NCI-H1048 (cell line): ENCODE results near the gene SYNPO2.

Experiments used
- DNase-seq: peaks from one replicate; lab custom pipeline; 2025; lab: John Stamatoyannopoulos, UW

Gene SYNPO2

GRCh38 chr4:118930255-118930654 lies 41.6 kb downstream of the SYNPO2 start:
- no peak for DNase-seq

GRCh38 chr4:118931786-118932185 lies 43.1 kb downstream of the SYNPO2 start:
- DNase-seq: no peak

GRCh38 chr4:118935819-118936218 lies 47.2 kb downstream of the SYNPO2 start:
- no peak for DNase-seq

GRCh38 chr4:118936406-118936805 lies 47.8 kb downstream of the SYNPO2 start:
- DNase-seq: no peak

- DNase-seq: no peak
These were observed 50.6 kb downstream of the SYNPO2 start for GRCh38 chr4:118939169-118939783.

GRCh38 chr4:118941149-118941548 lies 52.5 kb downstream of the SYNPO2 start:
- DNase-seq: no peak

GRCh38 chr4:118941799-118942198 lies 53.1 kb downstream of the SYNPO2 start:
- no peak for DNase-seq

GRCh38 chr4:118942465-118942864 lies 53.8 kb downstream of the SYNPO2 start:
- no peak for DNase-seq

- DNase-seq: no peak
These were observed 58.4 kb downstream of the SYNPO2 start for GRCh38 chr4:118947095-118947494.

GRCh38 chr4:118948545-118949144 lies 60.0 kb downstream of the SYNPO2 start:
- no peak for DNase-seq

- no peak for DNase-seq
These were observed 61.6 kb downstream of the SYNPO2 start for GRCh38 chr4:118950224-118950623.

- DNase-seq: no peak
These were observed 62.4 kb downstream of the SYNPO2 start for GRCh38 chr4:118950929-118951570.

- DNase-seq: no peak
These were observed 64.6 kb downstream of the SYNPO2 start for GRCh38 chr4:118953276-118953675.

- no peak for DNase-seq
These were observed 65.6 kb downstream of the SYNPO2 start for GRCh38 chr4:118954246-118954645.

GRCh38 chr4:118955515-118955914 lies 66.9 kb downstream of the SYNPO2 start:
- no peak for DNase-seq

- DNase-seq: no peak
These were observed 69.2 kb downstream of the SYNPO2 start for GRCh38 chr4:118957722-118958445.

GRCh38 chr4:118962540-118962939 lies 73.9 kb downstream of the SYNPO2 start:
- no peak for DNase-seq

GRCh38 chr4:118964891-118965411 lies 76.3 kb downstream of the SYNPO2 start:
- DNase-seq: no peak

- no peak for DNase-seq
These were observed 78.7 kb downstream of the SYNPO2 start for GRCh38 chr4:118967393-118967792.

GRCh38 chr4:118968005-118968404 lies 79.4 kb downstream of the SYNPO2 start:
- DNase-seq: no peak

- no peak for DNase-seq
These were observed 80.2 kb downstream of the SYNPO2 start for GRCh38 chr4:118968813-118969212.

- no peak for DNase-seq
These were observed 80.7 kb downstream of the SYNPO2 start for GRCh38 chr4:118969359-118969758.

GRCh38 chr4:118972167-118972566 lies 83.5 kb downstream of the SYNPO2 start:
- no peak for DNase-seq
